ENCODE measurements around the gene MGLL.

Gene MGLL

GRCh38 chr3:127765735-127766134 is 56.6 kb downstream of the MGLL start:
- no peaks in the 10 kb centered on the region for H3K27me3 ChIP-seq (replicated peaks; ENCODE audit: insufficient read depth, low read length)
- no peak overlapping the region for H2AFZ ChIP-seq (ENCODE audit: low read length)
- H3K36me3 ChIP-seq (replicated peaks; ENCODE audit: insufficient read depth, low read length) = no peaks in the 10 kb centered on the region
- no peak overlapping the region for H3K27ac ChIP-seq (ENCODE audit: low read length)
- no peaks in the 10 kb centered on the region for H3K9me2 ChIP-seq (replicated peaks; ENCODE audit: insufficient read depth, low read length)
- H3K9me3 ChIP-seq (replicated peaks; ENCODE audit: insufficient read depth, low read length) = no peaks in the 10 kb centered on the region
- H3K79me2 ChIP-seq (ENCODE audit: low read length) = no peaks in the 10 kb centered on the region
- H3K4me1 ChIP-seq (ENCODE audit: low read length) = no peaks in the 10 kb centered on the region
- TF ChIP-seq CTCF (IDR thresholded peaks at IDR 0.05; ENCODE audit: low read length) = no peak
- TF ChIP-seq EZH2 (optimal IDR thresholded peaks at IDR 0.05; ENCODE audit: low read depth, low read length) = no peak
- TF ChIP-seq EZH2phosphoT487 (IDR thresholded peaks at IDR 0.05; ENCODE audit: low read length) = no peak
- no peaks in the 10 kb centered on the region for H3F3A ChIP-seq (ENCODE audit: insufficient read depth, low read length)
- H4K20me1 ChIP-seq (ENCODE audit: insufficient read depth, low read length) = no peaks in the 10 kb centered on the region
- H3K4me2 ChIP-seq (ENCODE audit: low read depth, low read length) = no peak overlapping the region
- no peak for DNase-seq
- H3K4me3 ChIP-seq (ENCODE audit: low read length) = no peak overlapping the region
- no peak overlapping the region for H3K9ac ChIP-seq (ENCODE audit: low read length)

- H3K36me3 ChIP-seq (replicated peaks; ENCODE audit: insufficient read depth, low read length) = no peaks in the 10 kb centered on the region
- no peaks in the 10 kb centered on the region for H4K20me1 ChIP-seq (ENCODE audit: insufficient read depth, low read length)
- H3K4me2 ChIP-seq (ENCODE audit: low read depth, low read length) = no peak overlapping the region
- H2AFZ ChIP-seq (ENCODE audit: low read length) = no peak overlapping the region
- no peaks in the 10 kb centered on the region for H3K9me2 ChIP-seq (replicated peaks; ENCODE audit: insufficient read depth, low read length)
- no peaks in the 10 kb centered on the region for H3K27me3 ChIP-seq (replicated peaks; ENCODE audit: insufficient read depth, low read length)
- no peak overlapping the region for H3K4me3 ChIP-seq (ENCODE audit: low read length)
- no peaks in the 10 kb centered on the region for H3K4me1 ChIP-seq (ENCODE audit: low read length)
- H3K9ac ChIP-seq (ENCODE audit: low read length) = no peak overlapping the region
- no peaks in the 10 kb centered on the region for H3K9me3 ChIP-seq (replicated peaks; ENCODE audit: insufficient read depth, low read length)
- DNase-seq = no peak
- no peaks in the 10 kb centered on the region for H3K79me2 ChIP-seq (ENCODE audit: low read length)
- TF ChIP-seq EZH2 (optimal IDR thresholded peaks at IDR 0.05; ENCODE audit: low read depth, low read length) = no peak
- TF ChIP-seq CTCF (IDR thresholded peaks at IDR 0.05; ENCODE audit: low read length) = no peak
- TF ChIP-seq EZH2phosphoT487 (IDR thresholded peaks at IDR 0.05; ENCODE audit: low read length) = no peak
- no peaks in the 10 kb centered on the region for H3F3A ChIP-seq (ENCODE audit: insufficient read depth, low read length)
- H3K27ac ChIP-seq (ENCODE audit: low read length) = no peak overlapping the region
These were observed 57.4 kb downstream of the MGLL start for GRCh38 chr3:127764841-127765362.

GRCh38 chr3:127764301-127764700 is 58.0 kb downstream of the MGLL start:
- Histone ChIP-seq H4K20me1 (ENCODE audit: insufficient read depth, low read length) (no peaks in the 10 kb centered on the region), H3K9me2 (replicated peaks; ENCODE audit: insufficient read depth, low read length) (no peaks in the 10 kb centered on the region), H3K36me3 (replicated peaks; ENCODE audit: insufficient read depth, low read length) (no peaks in the 10 kb centered on the region), H3K79me2 (ENCODE audit: low read length) (no peaks in the 10 kb centered on the region), H3K27ac (ENCODE audit: low read length) (no peak overlapping the region), H3F3A (ENCODE audit: insufficient read depth, low read length) (no peaks in the 10 kb centered on the region), H3K9ac (ENCODE audit: low read length) (no peak overlapping the region), H3K9me3 (replicated peaks; ENCODE audit: insufficient read depth, low read length) (no peaks in the 10 kb centered on the region), H2AFZ (ENCODE audit: low read length) (no peak overlapping the region), H3K27me3 (replicated peaks; ENCODE audit: insufficient read depth, low read length) (no peaks in the 10 kb centered on the region), H3K4me3 (ENCODE audit: low read length) (no peak overlapping the region), H3K4me1 (ENCODE audit: low read length) (no peaks in the 10 kb centered on the region), H3K4me2 (ENCODE audit: low read depth, low read length) (no peak overlapping the region)
- DNase-seq = no peak
- TF ChIP-seq CTCF (IDR thresholded peaks at IDR 0.05; ENCODE audit: low read length) (no peak), EZH2phosphoT487 (IDR thresholded peaks at IDR 0.05; ENCODE audit: low read length) (no peak), EZH2 (optimal IDR thresholded peaks at IDR 0.05; ENCODE audit: low read depth, low read length) (no peak)

All from MM.1S (cell line).